ENCODE data around the gene NTRK3. TPM values are rescaled to one million over a fixed set of nuclear protein-coding genes. Genes with fewer than 3 reads are reported as not detected.

NTRK3 gene
- total RNA-seq, 1 donor from 2014 or later = not detected

- H3K27me3 Mint-ChIP-seq = peaks cover 16% of the 10 kb centered on the region
- H3K9me3 Mint-ChIP-seq (ENCODE audit: low read depth) = no peaks in the 10 kb centered on the region
- no peak for DNase-seq (ENCODE audit: low spot score, unreplicated experiment)
- TF ChIP-seq, protein P1, sequence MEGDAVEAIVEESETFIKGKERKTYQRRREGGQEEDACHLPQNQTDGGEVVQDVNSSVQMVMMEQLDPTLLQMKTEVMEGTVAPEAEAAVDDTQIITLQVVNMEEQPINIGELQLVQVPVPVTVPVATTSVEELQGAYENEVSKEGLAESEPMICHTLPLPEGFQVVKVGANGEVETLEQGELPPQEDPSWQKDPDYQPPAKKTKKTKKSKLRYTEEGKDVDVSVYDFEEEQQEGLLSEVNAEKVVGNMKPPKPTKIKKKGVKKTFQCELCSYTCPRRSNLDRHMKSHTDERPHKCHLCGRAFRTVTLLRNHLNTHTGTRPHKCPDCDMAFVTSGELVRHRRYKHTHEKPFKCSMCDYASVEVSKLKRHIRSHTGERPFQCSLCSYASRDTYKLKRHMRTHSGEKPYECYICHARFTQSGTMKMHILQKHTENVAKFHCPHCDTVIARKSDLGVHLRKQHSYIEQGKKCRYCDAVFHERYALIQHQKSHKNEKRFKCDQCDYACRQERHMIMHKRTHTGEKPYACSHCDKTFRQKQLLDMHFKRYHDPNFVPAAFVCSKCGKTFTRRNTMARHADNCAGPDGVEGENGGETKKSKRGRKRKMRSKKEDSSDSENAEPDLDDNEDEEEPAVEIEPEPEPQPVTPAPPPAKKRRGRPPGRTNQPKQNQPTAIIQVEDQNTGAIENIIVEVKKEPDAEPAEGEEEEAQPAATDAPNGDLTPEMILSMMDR (IDR thresholded peaks at IDR 0.05; ENCODE audit: unreplicated experiment) = no peak
- no peaks in the 10 kb centered on the region for H3K4me1 Mint-ChIP-seq (ENCODE audit: low read depth)
- H3K36me3 Mint-ChIP-seq (ENCODE audit: insufficient read depth) = no peaks in the 10 kb centered on the region
- H3K4me3 Mint-ChIP-seq (ENCODE audit: low read depth) = no peak overlapping the region
- no peak overlapping the region for H3K27ac Mint-ChIP-seq
Measured at GRCh38 chr15:88120026-88120425, 136.5 kb downstream of the NTRK3 start.

- Mint-ChIP-seq H3K9me3 (ENCODE audit: low read depth) (no peaks in the 10 kb centered on the region), H3K27ac (no peak overlapping the region), H3K36me3 (ENCODE audit: insufficient read depth) (no peaks in the 10 kb centered on the region), H3K4me3 (ENCODE audit: low read depth) (no peak overlapping the region), H3K4me1 (ENCODE audit: low read depth) (no peaks in the 10 kb centered on the region), H3K27me3 (peaks cover 16% of the 10 kb centered on the region)
- TF ChIP-seq, protein P1 (IDR thresholded peaks at IDR 0.05; ENCODE audit: unreplicated experiment) = no peak
- no peak for DNase-seq (ENCODE audit: low spot score, unreplicated experiment)
Measured at GRCh38 chr15:88118741-88119140, 137.8 kb downstream of the NTRK3 start.

DNA sequence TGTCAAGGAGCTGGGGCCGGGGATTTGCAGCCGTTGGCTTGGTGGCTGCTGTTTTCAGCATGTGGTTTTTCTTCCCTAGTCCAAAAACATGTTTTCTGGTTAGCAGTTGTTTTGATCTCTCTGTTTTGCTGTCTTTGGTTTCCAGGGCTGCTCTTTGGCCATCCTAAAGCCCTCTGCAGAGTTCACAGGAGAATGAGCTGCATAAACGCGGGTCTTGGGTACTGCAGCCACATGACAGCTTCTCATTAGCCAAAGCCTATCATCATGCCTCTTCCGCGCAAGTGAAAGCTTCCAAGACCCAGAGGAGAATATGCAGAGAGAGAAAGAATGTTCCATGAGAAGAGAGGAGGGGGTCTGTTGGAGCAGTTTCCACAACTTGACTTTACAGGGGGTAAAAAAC is 138.5 kb downstream of the NTRK3 start:
- TF ChIP-seq, protein P1 (IDR thresholded peaks at IDR 0.05; ENCODE audit: unreplicated experiment) = no peak
- no peaks in the 10 kb centered on the region for H3K9me3 Mint-ChIP-seq (ENCODE audit: low read depth)
- no peaks in the 10 kb centered on the region for H3K36me3 Mint-ChIP-seq (ENCODE audit: insufficient read depth)
- no peaks in the 10 kb centered on the region for H3K4me1 Mint-ChIP-seq (ENCODE audit: low read depth)
- H3K4me3 Mint-ChIP-seq (ENCODE audit: low read depth) = no peak overlapping the region
- H3K27ac Mint-ChIP-seq = no peak overlapping the region
- DNase-seq (ENCODE audit: low spot score, unreplicated experiment) = no peak
- peaks cover 16% of the 10 kb centered on the region for H3K27me3 Mint-ChIP-seq

DNA sequence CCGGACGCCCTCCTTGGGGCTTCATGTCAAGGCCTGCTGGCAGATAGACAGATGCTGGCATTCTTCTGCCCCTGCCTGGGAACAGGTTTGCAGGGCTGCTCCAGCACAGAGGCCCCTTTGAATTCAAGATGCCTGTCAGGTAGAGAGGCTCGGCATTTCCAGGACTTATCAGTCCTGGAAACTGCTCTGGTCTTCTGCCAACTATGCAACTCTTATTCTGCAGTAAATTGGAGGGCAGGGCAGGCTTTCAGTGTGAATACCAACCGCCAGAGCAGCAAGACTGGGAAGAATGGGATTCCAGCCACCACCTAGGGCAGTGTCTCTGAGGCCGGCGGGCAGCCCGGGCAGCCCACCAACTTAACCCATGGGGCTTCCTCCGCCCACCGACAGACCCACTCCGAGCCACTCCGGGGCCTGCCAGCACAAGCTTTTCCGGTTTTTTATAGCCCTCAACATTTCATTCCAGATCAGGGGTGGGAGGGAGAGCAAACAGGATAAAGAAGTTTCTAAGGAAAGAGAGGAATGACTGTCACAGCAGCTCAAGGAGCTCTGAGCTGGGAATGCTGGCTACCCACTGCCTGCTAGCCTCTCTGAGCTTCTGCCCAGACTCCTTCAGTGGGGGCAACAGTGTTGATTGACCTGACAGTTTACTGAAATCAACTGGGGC is 140.9 kb downstream of the NTRK3 start:
- no peak overlapping the region for H3K27ac Mint-ChIP-seq
- H3K9me3 Mint-ChIP-seq (ENCODE audit: low read depth) = no peaks in the 10 kb centered on the region
- H3K4me3 Mint-ChIP-seq (ENCODE audit: low read depth) = no peak overlapping the region

DNA sequence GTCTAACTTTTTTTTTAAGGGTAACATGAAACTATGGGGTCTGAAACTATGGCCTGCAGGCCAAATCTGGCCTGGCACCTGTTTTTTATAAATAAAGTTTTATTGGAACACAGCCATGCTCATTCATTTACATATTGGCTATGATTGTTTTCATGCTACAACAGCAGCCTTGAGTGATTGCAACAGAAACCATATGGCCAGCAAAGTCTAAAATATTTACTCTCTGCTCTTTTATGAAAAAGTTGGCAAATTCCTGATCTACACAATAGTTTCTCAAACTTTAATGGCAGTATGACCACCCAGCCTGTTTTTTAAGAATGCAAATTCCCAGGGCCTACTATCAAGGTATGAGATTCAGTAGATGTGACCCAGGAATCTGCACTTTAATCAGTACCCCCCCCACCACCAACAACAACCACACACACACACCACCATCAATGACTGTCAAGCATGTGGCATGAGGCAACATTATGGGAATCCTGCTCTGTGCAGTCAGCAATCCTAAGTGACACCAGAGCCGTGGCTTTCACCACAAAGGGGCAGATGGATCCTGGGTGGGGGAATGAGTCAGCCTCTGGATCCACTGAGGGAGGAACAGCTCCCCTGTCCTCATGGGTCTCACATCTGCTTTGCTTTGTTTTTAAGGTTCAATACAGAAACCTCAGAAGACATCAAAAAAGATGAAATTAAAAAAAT is 142.8 kb downstream of the NTRK3 start:
- TF ChIP-seq, protein P1 (IDR thresholded peaks at IDR 0.05; ENCODE audit: unreplicated experiment) = no peak
- no peaks in the 10 kb centered on the region for H3K36me3 Mint-ChIP-seq (ENCODE audit: insufficient read depth)
- no peaks in the 10 kb centered on the region for H3K4me1 Mint-ChIP-seq (ENCODE audit: low read depth)
- H3K4me3 Mint-ChIP-seq (ENCODE audit: low read depth) = no peak overlapping the region
- no peak for DNase-seq (ENCODE audit: low spot score, unreplicated experiment)
- H3K27me3 Mint-ChIP-seq = peaks cover 15% of the 10 kb centered on the region
- no peaks in the 10 kb centered on the region for H3K9me3 Mint-ChIP-seq (ENCODE audit: low read depth)
- H3K27ac Mint-ChIP-seq = no peak overlapping the region

More for the DNA sequence above, 140.9 kb downstream of the NTRK3 start:
- H3K36me3 Mint-ChIP-seq (ENCODE audit: insufficient read depth) = no peaks in the 10 kb centered on the region
- H3K27me3 Mint-ChIP-seq = peaks cover 22% of the 10 kb centered on the region
- no peak for DNase-seq (ENCODE audit: low spot score, unreplicated experiment)
- TF ChIP-seq, protein P1 (IDR thresholded peaks at IDR 0.05; ENCODE audit: unreplicated experiment) = no peak
- no peaks in the 10 kb centered on the region for H3K4me1 Mint-ChIP-seq (ENCODE audit: low read depth)

Data from progenitor cell of endocrine pancreas (in vitro differentiated cells).